GM23338 (cell line): ENCODE measurements around the gene MTHFSD. TPM values are rescaled to one million over a fixed set of nuclear protein-coding genes. Genes with fewer than 3 reads are reported as not detected.

Source experiments
- ATAC-seq: fragments of 200-7000 bp; cut with Tn5 transposase; 3 replicates; pipeline ENCODE4 v1.9.1; 2020
- DNase-seq: peaks from one replicate; pipeline ENCODE4 v3.0.0-alpha.2; 2015; ENCODE audit warnings: low spot score
- H2AFZ ChIP-seq: fragments of 200-600 bp; sonication (generic); 2 replicates; pipeline ENCODE4 v1.8.0; 2016; ENCODE audit warnings: antibody characterized with exemption, mild to moderate bottlenecking, moderate library complexity
- H3F3A ChIP-seq: fragments of 200-600 bp; sonication (generic); replicated peaks from 2 replicates; pipeline ENCODE4 v1.8.0; 2017; ENCODE audit warnings: antibody characterized with exemption, mixed run types, low read depth
- H3K27ac ChIP-seq: fragments of 200-600 bp; sonication (generic); 2 replicates; pipeline ENCODE4 v1.6.1; 2016; ENCODE audit warnings: low read depth
- H3K27me3 ChIP-seq: fragments of 200-600 bp; sonication (generic); 2 replicates; pipeline ENCODE4 v1.8.0; 2016; ENCODE audit warnings: mild to moderate bottlenecking, mixed run types, moderate library complexity; ENCODE audit not compliant: insufficient read depth
- H3K36me3 ChIP-seq: fragments of 200-600 bp; sonication (generic); 2 replicates; pipeline ENCODE4 v1.8.0; 2016; ENCODE audit warnings: mild to moderate bottlenecking; ENCODE audit not compliant: insufficient read depth
- H3K4me1 ChIP-seq: fragments of 200-600 bp; sonication (generic); 2 replicates; pipeline ENCODE4 v1.8.0; 2016; ENCODE audit warnings: mild to moderate bottlenecking, moderate library complexity; ENCODE audit not compliant: insufficient read depth
- H3K4me2 ChIP-seq: fragments of 200-600 bp; sonication (generic); 2 replicates; pipeline ENCODE4 v1.7.1; 2017; ENCODE audit warnings: mixed run types
- H3K4me3 ChIP-seq: fragments of 200-600 bp; sonication (generic); 2 replicates; pipeline ENCODE4 v1.6.1; 2016; ENCODE audit warnings: mixed run types
- H3K79me2 ChIP-seq: fragments of 200-600 bp; sonication (generic); replicated peaks from 2 replicates; pipeline ENCODE4 v1.8.0; 2017; ENCODE audit warnings: mild to moderate bottlenecking; ENCODE audit not compliant: insufficient read depth
- H3K9me2 ChIP-seq: fragments of 200-600 bp; sonication (generic); 2 replicates; pipeline ENCODE4 v1.8.0; 2017; ENCODE audit not compliant: insufficient read depth
- H4K20me1 ChIP-seq: fragments of 200-600 bp; sonication (generic); replicated peaks from 2 replicates; pipeline ENCODE4 v1.8.0; 2017; ENCODE audit warnings: mild to moderate bottlenecking; ENCODE audit not compliant: insufficient read depth
- H3K27ac Mint-ChIP-seq: 2 replicates; pipeline ENCODE4 v1.8.0; 2020; ENCODE audit warnings: inconsistent platforms, mild to moderate bottlenecking, moderate library complexity, mixed read lengths
- H3K27me3 Mint-ChIP-seq: 3 replicates; pipeline ENCODE4 v1.8.0; 2022; ENCODE audit warnings: low read depth, mild to moderate bottlenecking, moderate library complexity, mixed read lengths, inconsistent platforms; ENCODE audit not compliant: insufficient read depth, poor library complexity
- H3K36me3 Mint-ChIP-seq: 3 replicates; pipeline ENCODE4 v1.8.0; 2021; ENCODE audit warnings: low read depth, mild to moderate bottlenecking, inconsistent platforms, moderate library complexity, mixed read lengths
- H3K4me1 Mint-ChIP-seq: 3 replicates; pipeline ENCODE4 v1.8.0; 2020; ENCODE audit warnings: mild to moderate bottlenecking, inconsistent platforms, mixed read lengths
- H3K4me3 Mint-ChIP-seq: 3 replicates; pipeline ENCODE4 v1.8.0; 2021; ENCODE audit warnings: moderate library complexity, mild to moderate bottlenecking, inconsistent platforms, mixed read lengths
- H3K9me3 Mint-ChIP-seq: 3 replicates; pipeline ENCODE4 v1.8.0; 2020; ENCODE audit warnings: moderate library complexity, mild to moderate bottlenecking, inconsistent platforms, mixed read lengths
- CREB1 ChIP-seq: fragments of 250-450 bp; sonication (Bioruptor Pico); IDR thresholded peaks from 2 replicates; pipeline ENCODE4 v1.5.0; 2020; ENCODE audit warnings: low read depth, mild to moderate bottlenecking, moderate library complexity
- CTCF ChIP-seq, 2 experiments: fragments of 200-600 bp in 1 of 2; sonication (generic) in 1 of 2; conservative IDR thresholded peaks; 2 replicates each; pipeline versions ENCODE4 v1.5.1 to v1.6.1; 2016 to 2017; ENCODE audit warnings: antibody characterized with exemption in 2 of 2, low read depth in 2 of 2, mild to moderate bottlenecking in 2 of 2, moderate library complexity in 1 of 2
- EZH2 ChIP-seq: fragments of 200-600 bp; sonication (generic); IDR thresholded peaks from one replicate; pipeline ENCODE4 v1.8.0; 2017; ENCODE audit warnings: antibody characterized with exemption, mild to moderate bottlenecking, low read depth; ENCODE audit not compliant: unreplicated experiment
- EZH2phosphoT487 ChIP-seq: fragments of 200-600 bp; sonication (generic); IDR thresholded peaks from one replicate; pipeline ENCODE4 v1.8.1; 2018; ENCODE audit warnings: antibody characterized with exemption; ENCODE audit not compliant: unreplicated experiment
- JUNB ChIP-seq: IDR thresholded peaks from one replicate; pipeline ENCODE4 v1.6.1; 2016; ENCODE audit warnings: antibody characterized with exemption; ENCODE audit not compliant: unreplicated experiment
- NANOG ChIP-seq: IDR thresholded peaks from 2 replicates; pipeline ENCODE4 v1.6.1; 2016; ENCODE audit warnings: antibody characterized with exemption, borderline replicate concordance
- POLR2AphosphoS5 ChIP-seq: IDR thresholded peaks from 2 replicates; pipeline ENCODE4 v1.6.1; 2016; ENCODE audit warnings: antibody characterized with exemption, low read depth
- REST ChIP-seq: IDR thresholded peaks from one replicate; pipeline ENCODE4 v1.6.1; 2018; ENCODE audit warnings: antibody characterized with exemption; ENCODE audit not compliant: unreplicated experiment
- STAT1 ChIP-seq: IDR thresholded peaks from one replicate; pipeline ENCODE4 v1.6.1; 2016; ENCODE audit warnings: antibody characterized with exemption; ENCODE audit not compliant: unreplicated experiment
- ZNF114 ChIP-seq: fragments of 250-450 bp; sonication (Bioruptor Pico); IDR thresholded peaks from 2 replicates; pipeline ENCODE4 v1.5.0; 2020; ENCODE audit warnings: mild to moderate bottlenecking, moderate library complexity
- ZNF331 ChIP-seq: fragments of 250-450 bp; sonication (Bioruptor Pico); IDR thresholded peaks from 2 replicates; pipeline ENCODE4 v1.5.0; 2020; ENCODE audit warnings: low read depth, mild to moderate bottlenecking, moderate library complexity
- ZNF462 ChIP-seq: fragments of 250-450 bp; sonication (Bioruptor Pico); IDR thresholded peaks from 2 replicates; pipeline ENCODE4 v1.5.0; 2020; ENCODE audit warnings: mild to moderate bottlenecking, moderate library complexity
- polyA plus RNA-seq: library from polyadenylated mRNA; unstranded; fragments of >200 nt; fragmentation: Nextera tagmentation; extraction: Ambion mirVana; gene quantifications from 2 replicates; pipeline ENCODE4 v1.2.1, GENCODE V29; 2016
- total RNA-seq: library from RNA; depleted of rRNA; stranded (reverse); fragments of >200 nt; shearing (Covaris generic); gene quantifications from 2 replicates; pipeline ENCODE4 v1.2.3, GENCODE V29; 2014

MTHFSD gene
- total and polyA plus RNA-seq, 2 experiments from 2014 or later: 7.2 to 8.1 TPM

- Histone ChIP-seq H2AFZ (no peak overlapping the region), H3K4me2 (no peak overlapping the region), H4K20me1 (no peaks in the 10 kb centered on the region), H3K9me2 (no peaks in the 10 kb centered on the region), H3F3A (no peaks in the 10 kb centered on the region), H3K79me2 (no peaks in the 10 kb centered on the region), H3K27me3 (no peaks in the 10 kb centered on the region), H3K27ac (no peak overlapping the region), H3K36me3 (no peaks in the 10 kb centered on the region), H3K4me1 (0 out of 2 replicates have a peak, but pooled peaks cover 3% of the 10 kb centered on the region), H3K4me3 (no peak overlapping the region)
- TF ChIP-seq JUNB (no peak), ZNF331 (CRISPR knock-in tag) (no peak), REST (no peak), ZNF462 (no peak), EZH2phosphoT487 (no peak), EZH2 (no peak), NANOG (no peak), ZNF114 (CRISPR knock-in tag) (no peak), CTCF (conservative IDR thresholded peaks at IDR 0.05; ENCODE audit: low read depth in 2 of 2) (no peak), STAT1 (no peak), POLR2AphosphoS5 (no peak), CREB1 (CRISPR knock-in tag) (no peak)
- DNase-seq: no peak
- Mint-ChIP-seq H3K27ac (no peak overlapping the region), H3K4me3 (no peak overlapping the region), H3K36me3 (peaks cover 5% of the 10 kb centered on the region; the same call in 1 of the 3 replicates), H3K4me1 (no peaks in the 10 kb centered on the region), H3K27me3 (peaks cover 6% of the 10 kb centered on the region), H3K9me3 (no peaks in the 10 kb centered on the region; the same call in 2 of the 3 replicates)
- ATAC-seq: no peak
These were observed 21.2 kb downstream of the MTHFSD start for GRCh38 chr16:86533767-86534351.
